Neural cell (in vitro differentiated cells): Measurements from ENCODE around the gene LARP7.

Experiments
- CTCF ChIP-seq: fragments of 450-650 bp; IDR thresholded peaks from 2 replicates; pipeline ENCODE4 v1.5.1; 2014; ENCODE audit warnings: antibody characterized with exemption, mild to moderate bottlenecking, moderate library complexity; ENCODE audit not compliant: poor library complexity, severe bottlenecking
- EP300 ChIP-seq: fragments of 450-650 bp; conservative IDR thresholded peaks from 2 replicates; pipeline ENCODE4 v1.6.1; 2014; ENCODE audit warnings: antibody characterized with exemption, mild to moderate bottlenecking, moderate library complexity; ENCODE audit not compliant: poor library complexity, severe bottlenecking
- EZH2 ChIP-seq: fragments of 200-600, 300-800 bp; shearing (Covaris generic), sonication (generic); IDR thresholded peaks from 2 replicates; pipeline ENCODE4 v1.6.1; 2014; ENCODE audit warnings: antibody characterized with exemption, low read length, borderline replicate concordance, mild to moderate bottlenecking; ENCODE audit not compliant: insufficient read depth, poor library complexity, severe bottlenecking
- REST ChIP-seq: IDR thresholded peaks from 2 replicates; pipeline ENCODE4 v1.6.1; 2012; ENCODE audit warnings: borderline replicate concordance
- SMC3 ChIP-seq: fragments of 450-650 bp; conservative IDR thresholded peaks from 2 replicates; pipeline ENCODE4 v1.6.1; 2014; ENCODE audit warnings: antibody characterized with exemption, mild to moderate bottlenecking, moderate library complexity; ENCODE audit not compliant: poor library complexity
- TAF1 ChIP-seq: IDR thresholded peaks from 2 replicates; pipeline ENCODE4 v1.6.1; 2012; ENCODE audit warnings: low read depth

DNA sequence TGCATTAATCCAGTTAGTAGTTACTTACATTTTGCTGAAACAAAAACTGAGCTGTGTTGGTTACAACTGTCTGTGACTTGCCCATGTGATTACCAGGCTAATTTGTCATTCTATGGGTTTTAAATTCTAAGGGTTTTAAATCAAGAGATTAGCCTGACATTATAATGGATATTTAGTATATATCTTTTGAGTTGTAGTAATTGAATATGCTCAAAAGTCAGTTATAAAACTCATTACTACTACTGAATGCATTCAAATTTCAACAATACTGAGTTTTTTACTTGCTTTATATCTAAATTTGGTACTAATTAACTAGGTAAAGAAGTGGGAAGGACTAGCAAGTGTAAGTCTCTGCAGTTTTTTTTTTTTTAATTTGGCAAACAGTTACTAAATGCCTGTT is 14.7 kb downstream of the LARP7 start:
- TF ChIP-seq CTCF (no peak), EP300 (no peak), TAF1 (no peak), EZH2 (no peak), SMC3 (no peak), REST (no peak)
